Cardiac fibroblast (primary cell): ENCODE results near the gene PPP1R14D.

Source experiments
- DNase-seq, 2 donors: peaks; one replicate each; pipeline versions ENCODE4 v3.0.0 to v3.0.0-alpha.2; 2010; ENCODE audit warnings: low read depth in 2 of 2
- H3K4me3 ChIP-seq, 2 donors: replicated peaks in 1 of 2; 1 replicate in 1 of 2; 2 replicates in 1 of 2; pipeline ENCODE4 v1.5.1; 2011; ENCODE audit warnings: low read depth in 2 of 2, low read length in 2 of 2, mild to moderate bottlenecking in 2 of 2, moderate library complexity in 1 of 2
- TF ChIP-seq, protein P1 (sequence below): IDR thresholded peaks from one replicate; pipeline ENCODE4 v1.5.1; 2011; ENCODE audit warnings: low read depth, mild to moderate bottlenecking, low read length, inconsistent platforms

PPP1R14D gene

DNA sequence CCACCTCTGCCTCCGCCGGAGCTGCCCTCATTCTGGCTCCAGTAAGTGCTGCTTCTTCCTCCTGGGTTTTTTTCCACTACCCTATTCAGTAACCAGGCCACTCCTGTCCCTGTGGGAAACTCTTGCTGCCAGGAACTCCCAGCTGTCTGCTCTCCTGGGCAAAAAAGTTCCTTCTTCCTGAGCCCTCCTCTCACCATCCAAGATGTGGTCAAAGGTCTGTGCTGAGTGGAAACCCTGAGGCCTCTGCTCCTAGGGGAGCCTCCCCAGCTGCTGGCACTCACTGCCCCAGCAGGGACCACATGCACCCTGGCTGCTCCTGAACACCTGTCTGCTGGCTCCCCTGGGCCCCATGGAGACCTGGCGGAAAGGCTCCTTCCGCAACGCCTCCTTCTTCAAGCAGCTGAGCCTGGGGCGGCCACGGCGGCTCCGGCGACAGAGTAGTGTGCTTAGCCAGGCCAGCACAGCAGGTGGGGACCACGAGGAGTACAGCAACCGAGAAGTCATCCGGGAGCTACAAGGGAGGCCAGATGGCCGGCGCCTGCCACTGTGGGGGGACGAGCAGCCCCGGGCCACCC, 58.3 kb downstream of the PPP1R14D start:
- no peak for DNase-seq
- H3K4me3 ChIP-seq: no peak overlapping the region
- TF ChIP-seq, protein P1, sequence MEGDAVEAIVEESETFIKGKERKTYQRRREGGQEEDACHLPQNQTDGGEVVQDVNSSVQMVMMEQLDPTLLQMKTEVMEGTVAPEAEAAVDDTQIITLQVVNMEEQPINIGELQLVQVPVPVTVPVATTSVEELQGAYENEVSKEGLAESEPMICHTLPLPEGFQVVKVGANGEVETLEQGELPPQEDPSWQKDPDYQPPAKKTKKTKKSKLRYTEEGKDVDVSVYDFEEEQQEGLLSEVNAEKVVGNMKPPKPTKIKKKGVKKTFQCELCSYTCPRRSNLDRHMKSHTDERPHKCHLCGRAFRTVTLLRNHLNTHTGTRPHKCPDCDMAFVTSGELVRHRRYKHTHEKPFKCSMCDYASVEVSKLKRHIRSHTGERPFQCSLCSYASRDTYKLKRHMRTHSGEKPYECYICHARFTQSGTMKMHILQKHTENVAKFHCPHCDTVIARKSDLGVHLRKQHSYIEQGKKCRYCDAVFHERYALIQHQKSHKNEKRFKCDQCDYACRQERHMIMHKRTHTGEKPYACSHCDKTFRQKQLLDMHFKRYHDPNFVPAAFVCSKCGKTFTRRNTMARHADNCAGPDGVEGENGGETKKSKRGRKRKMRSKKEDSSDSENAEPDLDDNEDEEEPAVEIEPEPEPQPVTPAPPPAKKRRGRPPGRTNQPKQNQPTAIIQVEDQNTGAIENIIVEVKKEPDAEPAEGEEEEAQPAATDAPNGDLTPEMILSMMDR: no peak

DNA sequence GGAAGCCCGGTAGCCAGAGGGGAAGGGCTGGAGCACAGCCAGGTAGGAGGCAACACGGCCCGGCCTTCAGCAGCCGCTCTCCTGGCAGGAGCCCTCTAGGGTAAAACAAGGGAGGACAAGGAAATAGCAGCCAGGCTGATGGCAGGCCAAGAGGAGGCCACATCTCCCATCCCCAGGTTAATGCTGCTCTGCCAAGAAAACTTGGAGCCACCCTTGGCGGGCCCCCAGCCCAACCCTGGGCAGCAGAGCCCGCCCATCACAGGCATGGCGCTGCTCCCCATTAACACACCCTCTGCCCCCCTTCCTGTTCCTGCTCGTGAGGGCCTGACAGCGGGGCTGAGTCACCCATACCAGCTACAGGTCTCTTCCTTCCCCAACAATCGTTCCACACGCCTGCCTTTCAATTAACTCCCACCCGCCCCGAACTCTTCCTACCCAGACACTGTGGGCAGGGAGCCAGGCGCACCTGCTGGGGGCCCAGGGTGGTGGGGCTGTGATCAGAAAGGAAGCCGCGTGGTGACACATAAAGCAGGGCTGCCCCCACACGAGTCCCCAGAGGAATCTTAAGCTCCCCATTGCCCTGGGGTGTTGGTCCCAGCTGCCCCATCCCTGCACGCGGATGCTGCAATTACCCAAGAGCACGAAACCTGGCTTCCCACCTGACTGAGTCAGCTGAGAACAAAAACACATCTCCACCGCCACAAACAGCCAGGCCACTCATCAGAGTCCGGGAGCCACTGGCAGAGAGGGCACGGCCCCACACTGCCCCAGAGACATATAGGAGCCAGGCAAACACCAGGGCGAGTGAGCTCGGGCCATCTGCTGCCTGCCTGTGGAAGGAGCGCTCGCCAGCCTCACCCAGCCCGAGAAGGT, 59.0 kb downstream of the PPP1R14D start, which contains the start of gene C15orf62:
TSS of gene C15orf62 (plus strand) at position 707 of the 873 bp plus-strand sequence. CDS start 516 bp downstream, outside the sequence.
- DNase-seq: peak; percentile 25 to 58
- no peak within 1 kb of the TSS for H3K4me3 ChIP-seq
- TF ChIP-seq, protein P1: no peak

DNA sequence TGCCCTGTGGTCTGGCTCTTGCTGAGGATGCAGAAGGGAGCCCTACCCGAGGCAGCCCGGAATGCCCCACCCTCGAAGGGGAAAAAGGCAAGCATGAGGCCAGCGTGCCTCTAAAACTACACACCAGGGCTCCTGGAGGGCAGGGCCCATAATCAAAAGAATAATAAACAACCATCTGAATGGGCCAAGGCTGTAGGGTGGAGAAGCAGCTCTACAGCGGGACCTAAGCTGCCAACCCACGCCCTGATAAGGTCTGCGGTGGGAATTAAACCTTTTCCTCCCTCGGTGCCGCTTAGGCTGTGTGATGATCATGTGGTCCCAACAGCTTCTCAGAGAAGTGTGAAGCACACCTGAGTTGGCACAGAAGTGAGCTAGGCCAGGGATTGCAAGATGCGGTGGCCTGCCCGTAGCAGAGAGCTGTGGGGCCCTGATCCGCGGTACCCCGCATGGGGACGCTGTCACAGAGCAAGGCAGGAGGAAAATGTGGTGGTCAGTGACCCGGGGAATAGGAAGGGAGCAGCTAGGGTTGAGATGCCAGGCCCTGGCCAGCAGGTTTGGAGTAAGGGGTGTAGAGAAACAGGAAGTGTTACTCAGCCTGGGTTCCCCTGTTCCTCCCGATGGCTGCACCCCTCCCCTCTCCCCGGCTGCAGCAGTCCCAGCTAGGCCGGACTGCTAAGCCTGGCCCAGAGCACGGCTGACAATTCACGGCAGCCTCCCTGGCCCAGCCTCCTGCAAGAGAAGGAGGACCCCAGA, 59.8 kb downstream of the PPP1R14D start:
- H3K4me3 ChIP-seq: no peak overlapping the region
- TF ChIP-seq, protein P1: no peak
- DNase-seq: no peak

DNA sequence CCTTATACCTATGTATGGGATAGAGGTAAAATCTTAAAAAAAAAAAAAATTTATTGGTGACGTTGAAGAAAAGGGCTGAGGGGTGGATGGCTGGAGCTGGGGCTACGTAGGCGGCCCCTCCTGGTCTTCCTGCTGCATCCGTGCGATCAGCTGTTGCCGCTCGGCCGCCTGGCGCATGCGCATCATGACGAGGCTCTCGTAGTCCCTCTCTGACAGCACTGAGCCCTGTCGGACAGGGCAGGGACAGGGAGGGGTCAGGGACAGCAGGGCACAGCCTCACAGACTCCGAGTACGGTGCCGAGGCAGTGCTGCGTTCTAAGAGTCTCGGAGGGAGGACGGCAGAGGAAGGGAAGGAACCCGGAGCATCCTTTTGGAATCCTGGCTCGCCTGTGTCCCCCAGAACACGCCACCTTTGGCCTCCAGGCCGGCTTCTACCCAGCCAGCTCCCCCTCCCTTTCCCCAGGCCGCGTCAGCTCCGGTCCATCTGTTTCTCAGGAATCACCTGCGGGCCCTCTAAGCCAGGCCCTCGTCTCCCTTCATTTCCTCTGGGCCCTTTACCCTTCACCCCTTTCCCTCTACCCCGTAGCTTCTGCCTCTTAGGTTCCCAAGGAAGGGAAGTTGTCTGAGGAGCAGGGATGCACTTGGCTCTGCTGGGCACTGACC, 60.5 kb downstream of the PPP1R14D start:
- H3K4me3 ChIP-seq: no peak overlapping the region
- no peak for DNase-seq
- TF ChIP-seq, protein P1: no peak

DNA sequence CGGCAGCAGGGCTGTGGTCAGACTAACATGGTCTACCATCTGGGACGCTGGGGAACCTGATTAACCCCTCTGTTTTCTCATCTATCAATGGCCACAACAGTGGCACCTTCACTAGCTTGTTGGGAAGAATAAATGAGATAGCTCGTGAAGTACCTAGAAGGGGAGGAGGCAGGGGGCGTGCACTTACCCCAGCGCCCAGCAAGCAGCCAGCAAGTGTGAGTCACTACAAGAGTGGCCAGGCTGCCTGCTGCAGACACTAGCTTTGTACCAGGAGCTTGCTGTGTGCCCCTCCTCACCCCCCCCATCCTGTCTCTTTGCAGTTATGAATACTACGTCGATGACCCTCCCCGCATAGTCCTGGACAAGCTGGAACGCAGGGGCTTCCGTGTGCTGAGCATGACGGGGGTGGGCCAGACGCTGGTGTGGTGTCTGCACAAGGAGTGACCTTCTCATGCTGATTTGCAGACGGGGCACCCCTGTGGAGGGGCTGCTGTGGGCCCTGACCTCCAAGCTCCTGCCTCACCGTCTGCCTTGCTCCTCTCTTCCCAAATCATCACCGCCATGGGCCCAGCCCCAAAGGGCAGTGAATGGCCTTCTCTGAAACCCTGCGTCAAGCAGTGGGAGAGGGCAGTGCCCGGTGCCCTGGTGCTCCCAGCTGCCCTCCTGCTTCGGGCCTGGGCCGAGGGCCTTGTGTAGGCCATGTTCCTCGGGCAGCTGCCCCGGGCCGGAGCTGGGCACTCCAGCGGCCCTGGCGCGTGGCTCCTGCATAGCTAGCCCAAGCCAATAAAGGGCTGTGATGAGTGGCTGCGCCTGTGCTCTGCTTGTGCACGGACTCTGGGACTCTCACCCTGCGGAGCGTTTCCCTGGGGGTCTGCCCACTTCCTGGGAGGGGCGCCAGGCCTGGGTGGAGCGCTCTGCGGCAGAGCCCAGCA, 61.3 kb downstream of the PPP1R14D start:
- TF ChIP-seq, protein P1: no peak
- peak; percentile 42 to 44 for DNase-seq
- no peak overlapping the region for H3K4me3 ChIP-seq
